GM19238 (cell line): ENCODE data around the gene ARAF.
"Not testable (repeated sequence)": the region's sequence is repeated elsewhere in the genome, so short reads cannot be mapped to it uniquely, and the experiment has no call there.

Experiments
- DNase-seq: peaks from one replicate; pipeline ENCODE4 v3.0.0; 2011; ENCODE audit warnings: low spot score; ENCODE audit not compliant: insufficient read length

The ARAF gene

GRCh38 chrX:47585273-47585672, 24.3 kb downstream of the ARAF start:
- no peak for DNase-seq

- no peak for DNase-seq
Measured at GRCh38 chrX:47586043-47586787, 25.2 kb downstream of the ARAF start.

GRCh38 chrX:47587091-47587891, 26.3 kb downstream of the ARAF start:
- no peak for DNase-seq

GRCh38 chrX:47587906-47588735, 27.1 kb downstream of the ARAF start:
- no peak for DNase-seq

- no peak for DNase-seq
Measured at GRCh38 chrX:47590984-47591383, 30.0 kb downstream of the ARAF start.

- no peak for DNase-seq
Measured at GRCh38 chrX:47593522-47593921, 32.5 kb downstream of the ARAF start.

- no peak for DNase-seq
Measured at GRCh38 chrX:47595716-47596251, 34.8 kb downstream of the ARAF start.

GRCh38 chrX:47596256-47596655, 35.3 kb downstream of the ARAF start:
- no peak for DNase-seq

GRCh38 chrX:47597222-47597621, 36.2 kb downstream of the ARAF start:
- DNase-seq: no peak

GRCh38 chrX:47603125-47603524, 42.1 kb downstream of the ARAF start:
- not testable (repeated sequence) for DNase-seq

- DNase-seq: no peak
Measured at GRCh38 chrX:47605024-47605423, 44.0 kb downstream of the ARAF start.

- DNase-seq: no peak
Measured at GRCh38 chrX:47607091-47607490, 46.1 kb downstream of the ARAF start.

- DNase-seq: no peak
Measured at GRCh38 chrX:47608130-47608810, 47.3 kb downstream of the ARAF start.

- DNase-seq: no peak
Measured at GRCh38 chrX:47610511-47610910, 49.5 kb downstream of the ARAF start.

- no peak for DNase-seq
Measured at GRCh38 chrX:47611489-47611888, 50.5 kb downstream of the ARAF start.

- DNase-seq: no peak
Measured at GRCh38 chrX:47611926-47612325, 50.9 kb downstream of the ARAF start.

GRCh38 chrX:47612418-47612817, 51.4 kb downstream of the ARAF start:
- DNase-seq: no peak

GRCh38 chrX:47613082-47613481, 52.1 kb downstream of the ARAF start:
- no peak for DNase-seq

- DNase-seq: no peak
Measured at GRCh38 chrX:47614618-47615017, 53.6 kb downstream of the ARAF start.

- DNase-seq: no peak
Measured at GRCh38 chrX:47618923-47619485, 58.0 kb downstream of the ARAF start.
